Caco-2 (cell line): ENCODE data around the gene SPEM1. TPM values are rescaled to one million over a fixed set of nuclear protein-coding genes. Genes with fewer than 3 reads are reported as not detected.
A peak's percentile ranks its signal among the peaks of the same experiment; 100 is the strongest.

Source experiments
- BruUV-seq: library from RNA; stranded (reverse); fragments of 400-500 nt; replicated peaks from 2 replicates; lab custom pipeline; 2021; lab: Mats Ljungman, UMichigan
- CTCF ChIA-PET: fragments of 300-600 bp; sonication (Branson Sonifier 250); formaldehyde crosslinking; loops from one replicate; lab custom pipeline; 2022; ENCODE audit warnings: antibody characterized with exemption; lab: Charles Lee
- POLR2A ChIA-PET: fragments of 300-600 bp; sonication (Branson Sonifier 250); formaldehyde crosslinking; loops from one replicate; lab custom pipeline; 2022; ENCODE audit warnings: antibody characterized with exemption; lab: Charles Lee
- DNase-seq, 2 experiments: peaks; one replicate each; pipeline versions ENCODE4 v3.0.0 to v3.0.0-alpha.2; 2020 to 2022
- H3K27me3 ChIP-seq: replicated peaks from 2 replicates; pipeline ENCODE4 v1.6.0; 2011; ENCODE audit warnings: low read length; ENCODE audit not compliant: control insufficient read depth, insufficient read depth
- H3K36me3 ChIP-seq: 2 replicates; pipeline ENCODE4 v1.5.1; 2011; ENCODE audit warnings: low read length; ENCODE audit not compliant: control insufficient read depth, insufficient read depth
- H3K4me1 ChIP-seq: fragments of 250-450 bp; sonication (Bioruptor Pico); 2 replicates; pipeline ENCODE4 v1.5.1; 2020; ENCODE audit warnings: mild to moderate bottlenecking
- H3K4me3 ChIP-seq: 2 replicates; pipeline ENCODE4 v1.5.1; 2011; ENCODE audit warnings: low read depth, mild to moderate bottlenecking, control low read depth, low read length
- H3K9me3 ChIP-seq: fragments of 250-450 bp; sonication (Bioruptor Pico); 2 replicates; pipeline ENCODE4 v1.5.1; 2020; ENCODE audit warnings: mild to moderate bottlenecking, moderate library complexity
- H3K27ac Mint-ChIP-seq: one replicate; pipeline ENCODE4 v1.8.0; 2022; ENCODE audit warnings: mixed read lengths; ENCODE audit not compliant: unreplicated experiment
- H3K27me3 Mint-ChIP-seq: one replicate; pipeline ENCODE4 v1.8.0; 2022; ENCODE audit warnings: mixed read lengths; ENCODE audit not compliant: insufficient read depth, unreplicated experiment
- H3K36me3 Mint-ChIP-seq: one replicate; pipeline ENCODE4 v1.8.0; 2022; ENCODE audit warnings: mild to moderate bottlenecking, mixed read lengths; ENCODE audit not compliant: insufficient read depth, unreplicated experiment
- H3K4me1 Mint-ChIP-seq: one replicate; pipeline ENCODE4 v1.8.0; 2022; ENCODE audit warnings: low read depth, mixed read lengths; ENCODE audit not compliant: unreplicated experiment
- H3K4me3 Mint-ChIP-seq: one replicate; pipeline ENCODE4 v1.8.0; 2022; ENCODE audit warnings: mild to moderate bottlenecking, moderate library complexity, mixed read lengths; ENCODE audit not compliant: unreplicated experiment
- H3K9me3 Mint-ChIP-seq: one replicate; pipeline ENCODE4 v1.8.0; 2022; ENCODE audit warnings: mixed read lengths; ENCODE audit not compliant: unreplicated experiment
- CTCF ChIP-seq, 2 experiments: fragments of 200-600 bp in 1 of 2; IDR thresholded peaks; 1 replicate in 1 of 2; 2 replicates in 1 of 2; pipeline versions ENCODE4 v1.5.1 to v1.8.0; 2011 to 2022; ENCODE audit warnings: antibody characterized with exemption in 1 of 2, control low read depth in 1 of 2, inconsistent platforms in 1 of 2, low read depth in 1 of 2, low read length in 1 of 2, mild to moderate bottlenecking in 1 of 2, moderate library complexity in 1 of 2; ENCODE audit not compliant: insufficient read depth in 1 of 2, severe bottlenecking in 1 of 2, unreplicated experiment in 1 of 2
- intact Hi-C: fragments of 100-400 bp; cut with micrococcal nuclease; formaldehyde crosslinking; loops from one replicate; pipeline ENCODE4 v1.10.0; 2022; ENCODE audit not compliant: unreplicated experiment
- total RNA-seq: library from RNA; stranded (reverse); gene quantifications from 2 replicates; pipeline ENCODE4 v1.2.3, GENCODE V29; 2022

SPEM1 gene
- total RNA-seq, 1 experiment from 2014 or later = 0.52 TPM

GRCh38 chr17:7437950-7438614 is 18.0 kb downstream of the SPEM1 start:
- intact Hi-C loops = loop anchor here (1.0 to 5.0 kb wide), 3 partner anchors 45 to 249 kb away; partner anchors contain the start of genes TMEM95, TP53 and WRAP53
- Mint-ChIP-seq H3K27ac (no peak overlapping the region), H3K36me3 (peaks cover 23% of the 10 kb centered on the region), H3K27me3 (no peaks in the 10 kb centered on the region), H3K4me1 (peaks cover 6% of the 10 kb centered on the region), H3K9me3 (no peaks in the 10 kb centered on the region), H3K4me3 (peak overlapping the region; percentile 89)
- ChIA-PET POLR2A (interaction anchor here (0.5 kb wide), 1 partner anchor 46 kb away, joined by 4 read pairs; no protein-coding TSS in a partner anchor), CTCF (interaction anchor here (0.6 kb wide), 1 partner anchor 78 kb away, joined by 3 read pairs; no protein-coding TSS in a partner anchor)
- Histone ChIP-seq H3K4me3 (no peak overlapping the region), H3K4me1 (no peaks in the 10 kb centered on the region), H3K36me3 (no peaks in the 10 kb centered on the region), H3K27me3 (no peaks in the 10 kb centered on the region), H3K9me3 (no peaks in the 10 kb centered on the region)
- BruUV-seq = no TSS peak
- no peak for TF ChIP-seq CTCF (IDR thresholded peaks at IDR 0.05; ENCODE audit: insufficient read depth in 1 of 2, low read depth in 1 of 2, low read length in 1 of 2, severe bottlenecking in 1 of 2, unreplicated experiment in 1 of 2)
- DNase-seq = no peak

- Histone ChIP-seq H3K9me3 (no peaks in the 10 kb centered on the region), H3K4me3 (peak overlapping the region; percentile 37), H3K4me1 (no peaks in the 10 kb centered on the region), H3K27me3 (no peaks in the 10 kb centered on the region), H3K36me3 (no peaks in the 10 kb centered on the region)
- BruUV-seq = no TSS peak
- H3K27me3 Mint-ChIP-seq = no peaks in the 10 kb centered on the region
- no peak for TF ChIP-seq CTCF (IDR thresholded peaks at IDR 0.05; ENCODE audit: insufficient read depth in 1 of 2, low read depth in 1 of 2, low read length in 1 of 2, severe bottlenecking in 1 of 2, unreplicated experiment in 1 of 2)
- CTCF ChIA-PET = interaction anchor here (1.7 kb wide), 1 partner anchor 63 kb away, joined by 8 read pairs; no protein-coding TSS in a partner anchor
- H3K27ac Mint-ChIP-seq = no peak overlapping the region
- POLR2A ChIA-PET = interaction anchor here (0.5 to 0.7 kb wide), 2 partner anchors 46 to 201 kb away, joined by 3 to 4 read pairs; no protein-coding TSS in a partner anchor
- H3K4me3 Mint-ChIP-seq = peak overlapping the region; percentile 89
- no peaks in the 10 kb centered on the region for H3K9me3 Mint-ChIP-seq
- no peak for DNase-seq
- H3K36me3 Mint-ChIP-seq = peaks cover 23% of the 10 kb centered on the region
- peaks cover 6% of the 10 kb centered on the region for H3K4me1 Mint-ChIP-seq
- intact Hi-C loops = loop anchor here (5.0 kb wide), 2 partner anchors 82 to 248 kb away; partner anchors contain the start of genes TMEM95, TP53 and WRAP53
Measured at GRCh38 chr17:7438656-7439460, 18.7 kb downstream of the SPEM1 start.
